Lower leg skin (tissue), 3 donors: ENCODE results near the gene PHC3.
"Not testable (repeated sequence)": the region's sequence is repeated elsewhere in the genome, so short reads cannot be mapped to it uniquely, and the experiment has no call there.

Experiments used
- POLR2A ChIP-seq, 2 donors: fragments of 450-650 bp; IDR thresholded peaks; one replicate each; pipeline ENCODE4 v1.6.1; 2016 to 2017; ENCODE audit warnings: antibody characterized with exemption in 2 of 2, mild to moderate bottlenecking in 1 of 2, moderate library complexity in 1 of 2
- TF ChIP-seq, protein P1 (sequence below), 3 donors: fragments of 450-650 bp; IDR thresholded peaks; one replicate each; pipeline ENCODE4 v1.5.1; 2016; ENCODE audit warnings: antibody characterized with exemption in 3 of 3, mild to moderate bottlenecking in 3 of 3, moderate library complexity in 2 of 3

- TF ChIP-seq, protein P1, sequence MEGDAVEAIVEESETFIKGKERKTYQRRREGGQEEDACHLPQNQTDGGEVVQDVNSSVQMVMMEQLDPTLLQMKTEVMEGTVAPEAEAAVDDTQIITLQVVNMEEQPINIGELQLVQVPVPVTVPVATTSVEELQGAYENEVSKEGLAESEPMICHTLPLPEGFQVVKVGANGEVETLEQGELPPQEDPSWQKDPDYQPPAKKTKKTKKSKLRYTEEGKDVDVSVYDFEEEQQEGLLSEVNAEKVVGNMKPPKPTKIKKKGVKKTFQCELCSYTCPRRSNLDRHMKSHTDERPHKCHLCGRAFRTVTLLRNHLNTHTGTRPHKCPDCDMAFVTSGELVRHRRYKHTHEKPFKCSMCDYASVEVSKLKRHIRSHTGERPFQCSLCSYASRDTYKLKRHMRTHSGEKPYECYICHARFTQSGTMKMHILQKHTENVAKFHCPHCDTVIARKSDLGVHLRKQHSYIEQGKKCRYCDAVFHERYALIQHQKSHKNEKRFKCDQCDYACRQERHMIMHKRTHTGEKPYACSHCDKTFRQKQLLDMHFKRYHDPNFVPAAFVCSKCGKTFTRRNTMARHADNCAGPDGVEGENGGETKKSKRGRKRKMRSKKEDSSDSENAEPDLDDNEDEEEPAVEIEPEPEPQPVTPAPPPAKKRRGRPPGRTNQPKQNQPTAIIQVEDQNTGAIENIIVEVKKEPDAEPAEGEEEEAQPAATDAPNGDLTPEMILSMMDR (IDR thresholded peaks at IDR 0.05): not testable (repeated sequence)
- TF ChIP-seq POLR2A (IDR thresholded peaks at IDR 0.05): not testable (repeated sequence)
Observed at GRCh38 chr3:170114165-170114564, 67.4 kb downstream of the PHC3 start.
